ENCODE data around the gene LCNL1.
"Not testable (repeated sequence)": the region's sequence is repeated elsewhere in the genome, so short reads cannot be mapped to it uniquely, and the experiment has no call there.

Gene LCNL1

GRCh38 chr9:137028263-137029057 is 45.7 kb downstream of the LCNL1 start:
- DNase-seq: peak in 1 of 2 experiments; percentile 33

- DNase-seq: peak in 1 of 2 experiments; percentile 8
Observed at GRCh38 chr9:137029058-137029936, 46.5 kb downstream of the LCNL1 start.

GRCh38 chr9:137030006-137030405 is 47.2 kb downstream of the LCNL1 start:
- DNase-seq: no peak

GRCh38 chr9:137030538-137031527 is 48.0 kb downstream of the LCNL1 start:
- no peak for DNase-seq

GRCh38 chr9:137031904-137032640 is 49.3 kb downstream of the LCNL1 start, which contains the start of gene FUT7:
Gene FUT7 (minus strand): TSS chr9:137032088. CDS start chr9:137031991, 97 bp downstream.
- no peak for DNase-seq

GRCh38 chr9:137032858-137033257 is 50.1 kb downstream of the LCNL1 start:
- DNase-seq: no peak

- not testable (repeated sequence) for DNase-seq
Observed at GRCh38 chr9:137033481-137033880, 50.7 kb downstream of the LCNL1 start.

GRCh38 chr9:137034039-137034708 is 51.4 kb downstream of the LCNL1 start:
- no peak for DNase-seq

- peak; percentile 42 to 54 for DNase-seq
Observed at GRCh38 chr9:137034709-137035506, 52.1 kb downstream of the LCNL1 start.

Measured in NCI-H187 (cell line).